RCC 7860 (cell line): ENCODE results near the gene HSPBAP1.

Experiments
- DNase-seq: peaks from one replicate; pipeline ENCODE4 v3.0.0-alpha.2; 2015; ENCODE audit warnings: low spot score
- FAIRE-seq: peaks from 2 replicates; lab custom pipeline; 2012; peaks lifted over from hg19 to GRCh38; lab: Jason Lieb, UNC

The HSPBAP1 gene

GRCh38 chr3:122691195-122691594, 102.4 kb downstream of the HSPBAP1 start:
- FAIRE-seq (peak; percentile 96), DNase-seq (peak; percentile 73)

- DNase-seq (no peak), FAIRE-seq (no peak)
Observed at GRCh38 chr3:122690096-122690495, 103.5 kb downstream of the HSPBAP1 start.
